Kidney epithelial cell (primary cell): ENCODE measurements around the gene SNX25. TPM values are rescaled to one million over a fixed set of nuclear protein-coding genes. Genes with fewer than 3 reads are reported as not detected.
"Not testable (repeated sequence)": the region's sequence is repeated elsewhere in the genome, so short reads cannot be mapped to it uniquely, and the experiment has no call there.

Experiments
- DNase-seq: peaks from one replicate; pipeline ENCODE4 v3.0.0-alpha.2; 2010; ENCODE audit warnings: low read depth
- H3K27me3 ChIP-seq: 2 replicates; pipeline ENCODE4 v1.6.0; 2011; ENCODE audit warnings: low read length; ENCODE audit not compliant: control insufficient read depth, insufficient read depth
- H3K36me3 ChIP-seq: 2 replicates; pipeline ENCODE4 v1.5.1; 2011; ENCODE audit warnings: low read length; ENCODE audit not compliant: control insufficient read depth, insufficient read depth
- H3K4me3 ChIP-seq: 2 replicates; pipeline ENCODE4 v1.5.1; 2011; ENCODE audit warnings: low read depth, mild to moderate bottlenecking, control low read depth, low read length
- total RNA-seq: library from RNA; depleted of rRNA; stranded (reverse); fragments of >200 nt; gene quantifications from 2 replicates; pipeline ENCODE4 v1.2.3, GENCODE V29; 2015
- TF ChIP-seq, protein P1 (sequence below): IDR thresholded peaks from 2 replicates; pipeline ENCODE4 v1.5.1; 2011; ENCODE audit warnings: mild to moderate bottlenecking, moderate library complexity, low read length, control low read depth, inconsistent platforms; ENCODE audit not compliant: insufficient read depth, poor library complexity, severe bottlenecking

SNX25 gene
- total RNA-seq, 1 donor from 2014 or later, result 15.5 TPM

DNA sequence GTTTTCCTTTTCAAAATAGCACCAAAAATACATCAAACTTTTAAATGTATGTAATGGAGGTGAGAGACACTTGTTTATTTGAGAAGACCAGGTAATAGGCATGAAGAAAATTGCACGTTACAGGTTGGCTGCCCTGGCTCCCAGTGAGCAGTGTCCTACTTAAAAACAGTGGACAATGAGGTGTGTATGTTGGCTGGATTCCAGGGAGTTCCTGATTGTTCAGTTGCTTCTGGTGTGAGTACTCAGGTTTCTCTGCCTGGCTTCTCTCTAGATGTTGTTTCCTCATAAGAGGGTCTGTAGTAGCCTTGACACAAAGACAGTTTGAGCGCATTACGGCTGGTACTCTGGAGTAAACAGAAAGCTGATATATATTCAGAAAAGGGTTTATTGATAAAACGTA lies 29.4 kb downstream of the SNX25 start:
- H3K4me3 ChIP-seq, result no peak overlapping the region
- no peaks in the 10 kb centered on the region for H3K27me3 ChIP-seq
- no peaks in the 10 kb centered on the region for H3K36me3 ChIP-seq
- no peak for DNase-seq
- TF ChIP-seq, protein P1, sequence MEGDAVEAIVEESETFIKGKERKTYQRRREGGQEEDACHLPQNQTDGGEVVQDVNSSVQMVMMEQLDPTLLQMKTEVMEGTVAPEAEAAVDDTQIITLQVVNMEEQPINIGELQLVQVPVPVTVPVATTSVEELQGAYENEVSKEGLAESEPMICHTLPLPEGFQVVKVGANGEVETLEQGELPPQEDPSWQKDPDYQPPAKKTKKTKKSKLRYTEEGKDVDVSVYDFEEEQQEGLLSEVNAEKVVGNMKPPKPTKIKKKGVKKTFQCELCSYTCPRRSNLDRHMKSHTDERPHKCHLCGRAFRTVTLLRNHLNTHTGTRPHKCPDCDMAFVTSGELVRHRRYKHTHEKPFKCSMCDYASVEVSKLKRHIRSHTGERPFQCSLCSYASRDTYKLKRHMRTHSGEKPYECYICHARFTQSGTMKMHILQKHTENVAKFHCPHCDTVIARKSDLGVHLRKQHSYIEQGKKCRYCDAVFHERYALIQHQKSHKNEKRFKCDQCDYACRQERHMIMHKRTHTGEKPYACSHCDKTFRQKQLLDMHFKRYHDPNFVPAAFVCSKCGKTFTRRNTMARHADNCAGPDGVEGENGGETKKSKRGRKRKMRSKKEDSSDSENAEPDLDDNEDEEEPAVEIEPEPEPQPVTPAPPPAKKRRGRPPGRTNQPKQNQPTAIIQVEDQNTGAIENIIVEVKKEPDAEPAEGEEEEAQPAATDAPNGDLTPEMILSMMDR, result no peak

DNA sequence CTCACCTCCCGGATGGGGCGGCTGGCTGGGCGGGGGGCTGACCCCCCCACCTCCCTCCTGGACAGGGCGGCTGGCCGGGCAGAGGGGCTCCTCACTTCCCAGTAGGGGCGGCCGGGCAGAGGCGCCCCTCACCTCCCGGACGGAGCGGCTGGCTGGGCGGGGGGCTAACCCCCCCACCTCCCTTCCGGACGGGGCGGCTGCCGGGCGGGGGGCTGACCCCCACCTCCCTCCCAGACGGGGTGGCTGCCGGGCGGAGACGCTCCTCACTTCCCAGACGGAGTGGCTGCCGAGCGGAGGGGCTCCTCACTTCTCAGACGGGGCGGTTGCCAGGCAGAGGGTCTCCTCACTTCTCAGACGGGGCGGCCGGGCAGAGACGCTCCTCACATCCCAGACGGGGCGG lies 31.1 kb downstream of the SNX25 start:
- H3K4me3 ChIP-seq, H3K36me3 ChIP-seq, H3K27me3 ChIP-seq, DNase-seq: not testable (repeated sequence)

DNA sequence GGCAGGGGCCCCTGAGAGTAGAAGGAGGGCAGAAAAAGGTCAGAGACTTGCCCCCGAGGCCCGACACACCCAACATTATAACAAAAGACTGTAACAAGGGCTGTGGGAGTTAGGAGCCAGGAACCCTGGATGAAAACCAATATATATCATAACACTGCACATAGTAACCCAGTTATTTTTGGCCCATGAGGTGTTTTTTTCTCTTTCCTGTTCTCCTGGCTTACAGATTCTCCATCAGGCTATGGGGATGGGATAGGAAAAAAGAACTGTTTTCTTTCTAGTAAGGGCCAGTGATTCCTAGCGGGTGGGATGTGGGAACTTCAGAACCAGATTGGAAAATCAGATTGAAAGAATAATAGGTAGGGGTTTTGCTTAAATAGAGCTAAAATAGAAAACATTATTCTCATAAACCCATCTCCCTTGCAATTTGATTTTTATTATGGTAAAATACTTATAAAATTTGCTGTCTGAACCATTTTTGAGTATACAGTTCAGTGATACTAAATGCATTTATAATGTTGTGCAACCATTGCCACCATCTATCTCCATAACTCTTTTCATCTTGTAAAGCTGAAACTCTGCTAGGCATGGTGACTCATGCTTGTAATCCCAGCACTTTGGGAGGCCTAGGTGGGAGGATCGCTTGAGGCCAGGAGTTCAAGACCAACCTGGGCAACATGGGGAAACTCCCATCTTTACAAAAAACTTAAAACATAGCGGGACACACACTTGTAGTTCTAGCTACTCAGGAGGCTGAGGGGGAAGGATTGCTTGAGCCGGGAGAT lies 33.5 kb downstream of the SNX25 start:
- H3K36me3 ChIP-seq, result no peaks in the 10 kb centered on the region
- TF ChIP-seq, protein P1, result no peak
- H3K4me3 ChIP-seq, result no peak overlapping the region
- H3K27me3 ChIP-seq, result no peaks in the 10 kb centered on the region
- DNase-seq, result no peak

DNA sequence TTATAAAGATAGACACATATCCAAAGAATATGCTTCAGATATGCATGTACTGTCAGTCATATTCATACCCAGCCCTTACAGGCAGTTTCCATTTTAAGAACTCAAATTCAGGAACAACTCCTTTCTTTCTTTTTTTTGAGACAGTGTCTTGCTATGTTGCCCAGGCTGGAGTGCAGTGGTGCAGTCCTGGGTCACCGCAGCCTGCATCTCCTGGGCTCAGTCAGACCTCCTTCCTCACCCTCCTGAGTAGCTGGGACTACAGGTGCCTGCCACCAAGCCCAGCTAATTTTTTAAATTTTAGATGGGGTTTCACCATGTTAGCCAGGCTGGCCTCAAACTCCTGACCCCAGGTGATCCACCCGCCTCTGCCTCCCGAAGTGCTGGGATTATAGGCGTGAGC lies 34.5 kb downstream of the SNX25 start:
- no peaks in the 10 kb centered on the region for H3K27me3 ChIP-seq
- TF ChIP-seq, protein P1, result no peak
- no peak overlapping the region for H3K4me3 ChIP-seq
- H3K36me3 ChIP-seq, result no peaks in the 10 kb centered on the region
- no peak for DNase-seq

DNA sequence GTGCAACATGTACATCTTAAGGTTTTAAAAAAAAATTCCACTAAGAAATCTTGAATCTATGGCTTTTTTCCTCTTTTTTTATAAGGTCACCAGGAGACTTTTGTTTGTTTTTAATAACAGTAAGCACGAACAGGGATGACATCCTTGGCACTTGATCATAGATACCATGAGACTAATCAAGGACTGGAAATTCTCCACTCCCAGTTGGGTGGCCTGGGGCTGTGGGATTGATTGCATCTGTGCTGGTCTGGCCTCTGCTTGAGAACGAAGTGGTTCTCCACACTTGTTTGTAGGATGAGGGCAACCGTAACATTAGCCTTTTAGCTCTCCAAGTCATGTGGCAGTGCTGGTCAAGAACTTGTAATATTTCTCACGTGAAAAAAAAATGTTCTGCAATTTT lies 35.4 kb downstream of the SNX25 start:
- DNase-seq, result no peak
- no peak overlapping the region for H3K4me3 ChIP-seq
- TF ChIP-seq, protein P1, result no peak
- no peaks in the 10 kb centered on the region for H3K27me3 ChIP-seq
- no peaks in the 10 kb centered on the region for H3K36me3 ChIP-seq

DNA sequence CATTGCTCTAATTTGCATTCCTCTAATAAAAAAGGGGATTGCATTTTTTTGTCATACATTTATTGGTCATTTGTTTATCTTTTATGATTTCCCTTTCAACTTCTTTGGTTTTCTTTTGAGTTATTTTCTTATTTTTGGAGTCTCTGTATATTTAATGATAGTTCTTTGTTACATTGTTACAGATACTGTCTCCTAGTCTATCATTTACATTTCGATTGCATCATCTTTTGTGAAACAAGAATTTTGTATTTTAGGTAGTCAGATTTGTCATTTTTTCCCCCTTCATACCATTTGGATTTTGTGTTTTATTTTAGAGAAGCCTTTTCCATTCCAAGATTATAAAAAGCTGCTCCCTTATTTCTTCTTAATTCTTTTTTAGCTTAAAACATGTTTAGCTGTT lies 37.1 kb downstream of the SNX25 start:
- Histone ChIP-seq H3K36me3 (no peaks in the 10 kb centered on the region), H3K27me3 (no peaks in the 10 kb centered on the region), H3K4me3 (no peak overlapping the region)
- no peak for DNase-seq
- TF ChIP-seq, protein P1, result no peak
